CD14-positive monocyte (primary cell): Measurements from ENCODE around the gene EIF2AK2. TPM values are rescaled to one million over a fixed set of nuclear protein-coding genes. Genes with fewer than 3 reads are reported as not detected.

Source experiments
- DNase-seq, 3 donors: peaks; one replicate each; pipeline ENCODE4 v3.0.0-alpha.2; 2011 to 2022
- H2AFZ ChIP-seq: 2 replicates; pipeline ENCODE4 v1.6.0; 2012; ENCODE audit warnings: mild to moderate bottlenecking, low read depth, low read length, inconsistent platforms; ENCODE audit not compliant: insufficient read depth, poor library complexity, severe bottlenecking
- H3K27ac ChIP-seq, 2 donors: 1 replicate in 1 of 2; 2 replicates in 1 of 2; pipeline ENCODE4 v1.5.1; 2012 to 2013; ENCODE audit warnings: low read length in 2 of 2, control low read depth in 1 of 2, inconsistent platforms in 1 of 2, low read depth in 1 of 2, mild to moderate bottlenecking in 1 of 2
- H3K27me3 ChIP-seq, 2 donors: one replicate each; pipeline versions ENCODE4 v1.6.0 to v1.6.1; 2011 to 2013; ENCODE audit warnings: low read length in 2 of 2; ENCODE audit not compliant: control insufficient read depth in 2 of 2, insufficient read depth in 2 of 2
- H3K36me3 ChIP-seq, 2 donors: replicated peaks in 1 of 2; 1 replicate in 1 of 2; 2 replicates in 1 of 2; pipeline versions ENCODE4 v1.5.1 to v1.6.1; 2012 to 2013; ENCODE audit warnings: low read length in 2 of 2, control low read depth in 1 of 2, inconsistent platforms in 1 of 2, mild to moderate bottlenecking in 1 of 2; ENCODE audit not compliant: insufficient read depth in 2 of 2, control insufficient read depth in 1 of 2
- H3K4me1 ChIP-seq, 2 donors: 1 replicate in 1 of 2; 2 replicates in 1 of 2; pipeline versions ENCODE4 v1.5.1 to v1.6.1; 2012 to 2013; ENCODE audit warnings: low read length in 2 of 2, control low read depth in 1 of 2, inconsistent platforms in 1 of 2, mild to moderate bottlenecking in 1 of 2, moderate library complexity in 1 of 2; ENCODE audit not compliant: insufficient read depth in 2 of 2, control insufficient read depth in 1 of 2
- H3K4me2 ChIP-seq: replicated peaks from 2 replicates; pipeline ENCODE3; 2012; ENCODE audit warnings: low read length, moderate library complexity, mild to moderate bottlenecking; ENCODE audit not compliant: poor library complexity, severe bottlenecking; ENCODE audit errors: extremely low read depth
- H3K4me3 ChIP-seq, 3 experiments: fragments of 200-600 bp in 1 of 3; sonication (generic) in 1 of 3; replicated peaks in 1 of 3; 1 replicate in 2 of 3; 2 replicates in 1 of 3; pipeline ENCODE4 v1.5.1; 2011 to 2013; ENCODE audit warnings: low read length in 3 of 3, mild to moderate bottlenecking in 3 of 3, control low read depth in 2 of 3, low read depth in 2 of 3, inconsistent platforms in 1 of 3, moderate library complexity in 1 of 3
- H3K79me2 ChIP-seq: 2 replicates; pipeline ENCODE4 v1.6.0; 2012; ENCODE audit warnings: mild to moderate bottlenecking, control low read depth, inconsistent platforms, low read length, moderate library complexity; ENCODE audit not compliant: insufficient read depth
- H3K9ac ChIP-seq: 2 replicates; pipeline ENCODE4 v1.6.0; 2017; ENCODE audit warnings: low read length, mild to moderate bottlenecking; ENCODE audit not compliant: insufficient read depth, poor library complexity, severe bottlenecking
- H3K9me3 ChIP-seq, 2 donors: replicated peaks in 1 of 2; 1 replicate in 1 of 2; 2 replicates in 1 of 2; pipeline versions ENCODE4 v1.5.1 to v1.6.1; 2012 to 2013; ENCODE audit warnings: low read length in 2 of 2, control low read depth in 1 of 2; ENCODE audit not compliant: control insufficient read depth in 1 of 2, insufficient read depth in 1 of 2
- H4K20me1 ChIP-seq: 2 replicates; pipeline ENCODE4 v1.6.0; 2012; ENCODE audit warnings: mild to moderate bottlenecking, low read length, control low read depth, moderate library complexity; ENCODE audit not compliant: insufficient read depth
- H3K27ac Mint-ChIP-seq, 7 donors: one replicate each; pipeline ENCODE4 v1.8.0; 2020; ENCODE audit warnings: mild to moderate bottlenecking in 7 of 7, mixed read lengths in 7 of 7, moderate library complexity in 6 of 7, inconsistent platforms in 2 of 7
- H3K27me3 Mint-ChIP-seq, 3 donors: one replicate each; pipeline ENCODE4 v1.8.0; 2021 to 2022; ENCODE audit warnings: low read depth in 3 of 3, mild to moderate bottlenecking in 3 of 3, mixed read lengths in 3 of 3, moderate library complexity in 3 of 3, inconsistent platforms in 1 of 3
- H3K36me3 Mint-ChIP-seq, 2 donors: one replicate each; pipeline ENCODE4 v1.8.0; 2020; ENCODE audit warnings: mixed read lengths in 2 of 2, inconsistent platforms in 1 of 2, mild to moderate bottlenecking in 1 of 2
- H3K4me1 Mint-ChIP-seq: one replicate; pipeline ENCODE4 v1.8.0; 2020; ENCODE audit warnings: mild to moderate bottlenecking, mixed read lengths
- H3K4me3 Mint-ChIP-seq, 2 donors: one replicate each; pipeline ENCODE4 v1.8.0; 2020; ENCODE audit warnings: mild to moderate bottlenecking in 2 of 2, mixed read lengths in 2 of 2, moderate library complexity in 1 of 2
- H3K9me3 Mint-ChIP-seq, 7 donors: one replicate each; pipeline ENCODE4 v1.8.0; 2020 to 2022; ENCODE audit warnings: mixed read lengths in 7 of 7, mild to moderate bottlenecking in 6 of 7, moderate library complexity in 6 of 7, inconsistent platforms in 2 of 7
- CTCF ChIP-seq: fragments of 200-600 bp; IDR thresholded peaks from one replicate; pipeline ENCODE4 v1.8.0; 2022; ENCODE audit warnings: antibody characterized with exemption, mild to moderate bottlenecking
- WGBS: methylation state at CpG from one replicate; pipeline ENCODE4 v1.1.5; 2013; ENCODE audit warnings: missing lambda C conversion rate; ENCODE audit not compliant: insufficient coverage; 5-methylcytosine and 5-hydroxymethylcytosine counted together
- intact Hi-C, 2 donors: fragments of 100-400 bp; cut with micrococcal nuclease; formaldehyde crosslinking; loops; one replicate each; pipeline versions ENCODE4 v1.15.0 to v1.15.1; 2023
- polyA plus RNA-seq, 3 donors: library from polyadenylated mRNA; depleted of rRNA in 1 of 3; unstranded in 2 of 3; stranded (reverse) in 1 of 3; fragments of 300-500 nt in 2 of 3; fragments of >200 nt in 1 of 3; fragmentation: Illumina TruSeq in 2 of 3; gene quantifications; 1 replicate in 2 of 3; 2 replicates in 1 of 3; pipeline ENCODE4 v1.2.3, GENCODE V29; 2012 to 2021

EIF2AK2 gene
- polyA plus RNA-seq, 3 donors, result 7.9 to 23.4 (median 17.6) TPM

- peak overlapping the region; percentile 96 for H2AFZ ChIP-seq
- peaks cover 0 to 12% of the 10 kb centered on the region in 2 donors for H3K36me3 ChIP-seq
- peaks cover 31% of the 10 kb centered on the region for H3K4me1 Mint-ChIP-seq
- peak; percentile 6 to 22 (median 18) for DNase-seq
- H3K27me3 ChIP-seq, result no peaks in the 10 kb centered on the region
- H4K20me1 ChIP-seq, result peaks cover 36% of the 10 kb centered on the region
- peaks cover 61% of the 10 kb centered on the region for H3K79me2 ChIP-seq
- WGBS, result under 1% methylated on average over 21 of the region's 27 CpGs
- H3K4me1 ChIP-seq, result peaks cover 21 to 26% of the 10 kb centered on the region in 2 donors
- TF ChIP-seq CTCF, result no peak
- intact Hi-C loops, result no loop called here
- H3K36me3 Mint-ChIP-seq, result peaks cover 18 to 32% of the 10 kb centered on the region in 2 donors
- peak overlapping the region; percentile 51 to 88 for H3K27ac ChIP-seq
- H3K9me3 ChIP-seq, result no peaks in the 10 kb centered on the region
- H3K4me3 Mint-ChIP-seq, result peak overlapping the region; percentile 81 to 95
- peaks cover 0 to 6% (median 0%) of the 10 kb centered on the region in 7 donors for H3K9me3 Mint-ChIP-seq
- peak overlapping the region; percentile 78 for H3K4me2 ChIP-seq
- H3K27ac Mint-ChIP-seq, result peak overlapping the region; percentile 81 to 95 (median 89)
- H3K27me3 Mint-ChIP-seq, result peaks cover 0 to 2% (median 0%) of the 10 kb centered on the region in 3 donors
- H3K9ac ChIP-seq, result peak overlapping the region; percentile 92
- peak overlapping the region; percentile 70 to 89 (median 80) for H3K4me3 ChIP-seq
These were observed 516 bp downstream of the EIF2AK2 start for GRCh38 chr2:37156071-37156856.

GRCh38 chr2:37154785-37155184, 2.0 kb downstream of the EIF2AK2 start:
- 64% methylated on average over 4 of the region's 4 CpGs for WGBS
- peak overlapping the region in 5 of 7 donors; percentile 43 to 87 (median 59) for H3K27ac Mint-ChIP-seq
- intact Hi-C loops, result no loop called here

More at GRCh38 chr2:37154785-37155184, 2.0 kb downstream of the EIF2AK2 start:
- Histone ChIP-seq H2AFZ (no peak overlapping the region), H4K20me1 (peaks cover 48% of the 10 kb centered on the region), H3K27ac (no peak overlapping the region), H3K4me3 (no peak overlapping the region), H3K4me1 (peaks cover 21 to 26% of the 10 kb centered on the region in 2 donors), H3K9me3 (no peaks in the 10 kb centered on the region), H3K36me3 (peaks cover under 1 to 15% of the 10 kb centered on the region in 2 donors), H3K79me2 (peaks cover 73% of the 10 kb centered on the region), H3K27me3 (no peaks in the 10 kb centered on the region), H3K9ac (no peak overlapping the region), H3K4me2 (no peak overlapping the region)
- DNase-seq, result no peak
- peak overlapping the region in 1 of 2 donors; percentile 8 for H3K4me3 Mint-ChIP-seq
- H3K27me3 Mint-ChIP-seq, result peaks cover 0 to 2% (median 0%) of the 10 kb centered on the region in 3 donors
- H3K4me1 Mint-ChIP-seq, result peaks cover 33% of the 10 kb centered on the region
- TF ChIP-seq CTCF, result no peak
- peaks cover 0 to 6% (median 0%) of the 10 kb centered on the region in 7 donors for H3K9me3 Mint-ChIP-seq
- peaks cover 22 to 33% of the 10 kb centered on the region in 2 donors for H3K36me3 Mint-ChIP-seq
